Measurements from ENCODE around the gene CD38. TPM values are rescaled to one million over a fixed set of nuclear protein-coding genes. Genes with fewer than 3 reads are reported as not detected.

CD38 gene
- total and polyA plus RNA-seq, 4 donors: 0.20 to 9.3 (median 4.3) TPM

DNA sequence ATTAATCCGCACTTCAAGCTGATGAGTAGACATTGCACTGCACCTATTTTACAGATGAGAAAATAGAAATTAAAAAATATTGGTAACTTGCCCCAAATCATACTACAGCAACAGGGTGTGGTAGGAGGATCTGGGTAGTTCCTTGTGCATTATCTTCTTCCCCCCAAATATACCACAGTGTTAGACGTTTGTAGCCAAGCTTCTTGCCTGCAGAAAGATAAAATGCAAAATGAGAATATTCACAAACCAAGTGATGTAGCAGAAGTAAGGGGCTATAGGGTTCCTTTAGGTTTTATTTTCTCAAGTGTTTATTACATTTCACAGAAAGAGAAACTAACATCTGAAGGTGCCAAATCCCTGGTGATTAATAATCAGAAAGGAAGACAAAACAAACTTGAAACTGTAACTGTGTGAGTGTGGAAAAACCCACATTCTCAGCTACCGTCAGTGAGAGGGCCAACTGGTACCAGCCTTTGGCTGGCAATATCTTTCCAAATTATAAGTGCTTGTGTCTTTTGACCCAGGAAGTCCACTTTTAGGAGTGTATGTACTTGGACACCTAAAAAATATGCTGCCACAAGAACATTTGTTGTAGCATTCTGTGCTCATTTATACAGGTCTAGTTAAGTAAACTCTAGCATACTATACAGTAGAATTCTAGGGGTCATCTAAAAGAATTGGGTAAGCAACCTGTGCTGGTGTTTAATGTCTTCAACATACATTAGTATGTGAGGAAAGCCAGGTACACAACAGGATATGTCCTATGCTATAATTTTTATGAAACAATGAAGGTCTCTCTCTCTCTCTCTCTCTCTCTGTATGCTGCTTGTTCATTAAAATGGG is 6.7 kb upstream of the CD38 start:
- H3K27me3 ChIP-seq (ENCODE audit: control insufficient read depth in 1 of 2, insufficient read depth in 2 of 2, low read length in 1 of 2): no peaks in the 10 kb centered on the region
- no peak for DNase-seq
- H3K4me1 ChIP-seq (ENCODE audit: control insufficient read depth in 1 of 2, insufficient read depth in 2 of 2, low read length in 2 of 2): no peaks in the 10 kb centered on the region
- intact Hi-C loops (cut with DNase I): no loop called here
- no peak for ATAC-seq (ENCODE audit: low FRiP score)
- H3K9me3 ChIP-seq (ENCODE audit: control insufficient read depth, low read length): no peaks in the 10 kb centered on the region
- no peak overlapping the region for H3K27ac ChIP-seq (ENCODE audit: low read depth in 1 of 2, low read length in 2 of 2)
- no peaks in the 10 kb centered on the region for H3K36me3 ChIP-seq (ENCODE audit: control insufficient read depth in 1 of 2, insufficient read depth in 2 of 2, low read length in 1 of 2)
- no peak overlapping the region for H3K4me3 ChIP-seq (ENCODE audit: low read length in 2 of 2)
- WGBS, 2 donors: 61 to 65% methylated on average over 3 of the region's 3 CpGs

DNA sequence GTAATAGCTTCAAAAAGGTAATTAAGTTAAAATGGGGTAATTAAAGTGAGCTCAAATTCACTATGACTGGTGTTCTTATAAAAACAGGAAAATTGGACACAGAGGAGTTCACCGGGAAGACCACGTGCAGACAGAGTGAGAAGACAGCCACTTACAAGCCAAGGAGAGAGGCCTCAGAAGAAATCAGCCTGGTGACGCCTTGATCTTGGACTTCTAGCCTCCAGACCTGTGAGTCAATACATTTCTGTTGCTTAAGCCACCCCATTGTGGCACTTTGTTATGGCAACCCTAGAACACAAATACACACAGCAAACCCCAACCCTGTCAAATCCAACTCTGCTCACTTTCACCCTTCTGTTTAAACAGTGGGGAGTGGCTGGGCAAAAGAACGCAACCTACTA is 4.1 kb upstream of the CD38 start:
- Histone ChIP-seq H3K27ac (ENCODE audit: low read depth in 1 of 2, low read length in 2 of 2) (no peak overlapping the region), H3K36me3 (ENCODE audit: control insufficient read depth in 1 of 2, insufficient read depth in 2 of 2, low read length in 1 of 2) (no peaks in the 10 kb centered on the region), H3K9me3 (ENCODE audit: control insufficient read depth, low read length) (no peaks in the 10 kb centered on the region), H3K4me1 (ENCODE audit: control insufficient read depth in 1 of 2, insufficient read depth in 2 of 2, low read length in 2 of 2) (no peaks in the 10 kb centered on the region), H3K4me3 (ENCODE audit: low read length in 2 of 2) (no peak overlapping the region), H3K27me3 (ENCODE audit: control insufficient read depth in 1 of 2, insufficient read depth in 2 of 2, low read length in 1 of 2) (no peaks in the 10 kb centered on the region)
- intact Hi-C loops (cut with DNase I): no loop called here
- 87 to 93% methylated on average over 4 of the region's 4 CpGs for WGBS, 2 donors
- DNase-seq: no peak
- no peak for ATAC-seq (ENCODE audit: low FRiP score)

DNA sequence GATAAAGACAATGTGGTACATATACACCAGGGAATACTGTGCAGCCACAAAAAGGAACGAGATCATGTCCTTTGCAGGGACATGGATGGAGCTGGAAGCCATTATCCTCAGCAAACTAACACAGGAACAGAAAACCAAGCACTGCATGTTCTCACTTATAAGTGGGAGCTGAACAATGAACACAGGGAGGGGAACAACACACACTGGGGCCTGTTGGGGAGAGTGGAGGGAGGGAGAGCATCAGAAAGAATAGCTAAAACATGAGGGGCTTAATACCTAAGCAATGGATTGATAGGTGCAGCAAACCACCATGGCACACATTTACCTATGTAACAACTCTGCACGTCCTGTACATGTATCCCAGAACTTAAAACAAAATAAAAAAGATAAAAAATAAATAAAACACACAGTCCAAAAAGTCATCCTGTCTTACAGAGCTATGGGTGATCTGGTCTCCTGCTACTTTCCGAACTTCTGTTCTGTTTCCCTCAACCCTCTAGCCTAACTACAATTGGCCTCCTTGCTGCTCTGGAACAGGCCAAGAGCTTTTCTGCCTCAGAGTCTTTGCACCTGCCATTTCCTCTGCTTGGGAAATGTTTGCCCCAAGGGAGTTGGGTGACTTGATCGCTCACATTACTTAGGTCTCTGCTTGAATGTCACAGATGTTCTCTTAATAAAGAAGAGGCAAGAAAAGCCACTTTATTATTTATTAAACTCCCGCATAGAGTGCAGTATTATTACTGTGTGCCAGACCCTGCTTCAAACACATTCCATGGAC is 1.1 kb upstream of the CD38 start:
- Histone ChIP-seq H3K4me1 (ENCODE audit: control insufficient read depth in 1 of 2, insufficient read depth in 2 of 2, low read length in 2 of 2) (no peaks in the 10 kb centered on the region), H3K27me3 (ENCODE audit: control insufficient read depth in 1 of 2, insufficient read depth in 2 of 2, low read length in 1 of 2) (no peaks in the 10 kb centered on the region), H3K27ac (ENCODE audit: low read depth in 1 of 2, low read length in 2 of 2) (no peak overlapping the region), H3K4me3 (ENCODE audit: low read length in 2 of 2) (no peak overlapping the region), H3K9me3 (ENCODE audit: control insufficient read depth, low read length) (no peaks in the 10 kb centered on the region), H3K36me3 (ENCODE audit: control insufficient read depth in 1 of 2, insufficient read depth in 2 of 2, low read length in 1 of 2) (no peaks in the 10 kb centered on the region)
- ATAC-seq (ENCODE audit: low FRiP score): no peak
- intact Hi-C loops (cut with DNase I): no loop called here
- DNase-seq: no peak
- WGBS, 2 donors: 91 to 93% methylated on average over 5 of the region's 5 CpGs

DNA sequence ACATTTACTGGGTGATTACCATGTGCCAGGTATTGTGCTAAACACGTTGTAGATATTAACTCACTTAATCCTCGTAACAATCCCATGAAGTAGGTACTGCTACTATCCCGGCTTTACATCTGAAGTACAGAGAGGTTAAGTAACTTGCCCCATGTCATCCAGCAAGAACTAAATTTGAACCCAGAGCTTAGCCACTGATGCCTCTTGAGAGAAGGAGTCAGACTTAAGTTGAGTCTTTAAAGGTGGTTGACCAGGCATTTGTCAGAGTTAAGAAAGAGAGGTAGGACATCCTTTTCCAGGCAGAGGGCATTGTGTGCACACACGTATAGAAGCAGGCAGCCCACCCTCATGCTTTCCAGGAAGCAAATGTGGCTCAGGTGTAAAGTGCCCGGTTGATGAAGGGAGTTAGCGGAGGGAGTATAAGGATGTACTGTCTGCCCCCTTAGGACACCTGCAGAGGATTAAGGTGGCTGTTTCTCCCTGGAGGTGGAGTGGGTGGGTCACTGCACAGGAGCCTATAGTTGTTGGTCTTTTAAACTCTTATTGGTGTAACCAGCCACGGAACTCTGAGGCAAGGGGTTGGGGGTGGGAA is 335 bp upstream of the CD38 start:
- Histone ChIP-seq H3K36me3 (ENCODE audit: control insufficient read depth in 1 of 2, insufficient read depth in 2 of 2, low read length in 1 of 2) (no peaks in the 10 kb centered on the region), H3K4me1 (ENCODE audit: control insufficient read depth in 1 of 2, insufficient read depth in 2 of 2, low read length in 2 of 2) (no peaks in the 10 kb centered on the region), H3K27me3 (ENCODE audit: control insufficient read depth in 1 of 2, insufficient read depth in 2 of 2, low read length in 1 of 2) (no peaks in the 10 kb centered on the region), H3K4me3 (ENCODE audit: low read length in 2 of 2) (no peak overlapping the region), H3K27ac (ENCODE audit: low read depth in 1 of 2, low read length in 2 of 2) (no peak overlapping the region), H3K9me3 (ENCODE audit: control insufficient read depth, low read length) (no peaks in the 10 kb centered on the region)
- WGBS, 2 donors: 81 to 83% methylated on average over 7 of the region's 7 CpGs
- ATAC-seq (ENCODE audit: low FRiP score): no peak
- no peak for DNase-seq
- intact Hi-C loops (cut with DNase I): no loop called here

DNA sequence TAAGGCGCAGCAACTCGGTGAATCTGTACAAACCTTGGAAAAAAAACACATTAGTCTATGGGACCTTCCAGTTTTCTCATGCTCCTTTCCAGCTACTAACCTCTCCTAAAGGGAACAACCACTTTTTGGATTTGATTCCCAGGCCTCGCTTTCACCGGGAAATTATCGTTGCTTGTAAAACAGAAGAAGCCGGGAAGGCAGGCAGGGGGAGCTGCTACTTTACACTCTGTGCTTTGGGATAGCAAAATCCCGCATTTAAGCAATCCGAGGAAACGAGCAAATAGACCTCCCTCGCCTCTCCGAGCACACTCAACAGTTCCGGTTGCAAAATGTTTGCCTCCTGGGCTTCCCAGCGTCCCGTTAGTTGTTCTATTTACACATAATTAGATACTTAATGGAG is 1.2 kb downstream of the CD38 start:
- Histone ChIP-seq H3K9me3 (ENCODE audit: control insufficient read depth, low read length) (no peaks in the 10 kb centered on the region), H3K27ac (ENCODE audit: low read depth in 1 of 2, low read length in 2 of 2) (no peak overlapping the region), H3K4me1 (ENCODE audit: control insufficient read depth in 1 of 2, insufficient read depth in 2 of 2, low read length in 2 of 2) (no peaks in the 10 kb centered on the region), H3K36me3 (ENCODE audit: control insufficient read depth in 1 of 2, insufficient read depth in 2 of 2, low read length in 1 of 2) (no peaks in the 10 kb centered on the region), H3K4me3 (ENCODE audit: low read length in 2 of 2) (peak overlapping the region; percentile 32 to 78), H3K27me3 (ENCODE audit: control insufficient read depth in 1 of 2, insufficient read depth in 2 of 2, low read length in 1 of 2) (no peaks in the 10 kb centered on the region)
- intact Hi-C loops (cut with DNase I): no loop called here
- ATAC-seq (ENCODE audit: low FRiP score): peak; percentile 77
- DNase-seq: peak; percentile 62 to 69
- 0 to 1% methylated on average over 14 of the region's 14 CpGs for WGBS, 2 donors

DNA sequence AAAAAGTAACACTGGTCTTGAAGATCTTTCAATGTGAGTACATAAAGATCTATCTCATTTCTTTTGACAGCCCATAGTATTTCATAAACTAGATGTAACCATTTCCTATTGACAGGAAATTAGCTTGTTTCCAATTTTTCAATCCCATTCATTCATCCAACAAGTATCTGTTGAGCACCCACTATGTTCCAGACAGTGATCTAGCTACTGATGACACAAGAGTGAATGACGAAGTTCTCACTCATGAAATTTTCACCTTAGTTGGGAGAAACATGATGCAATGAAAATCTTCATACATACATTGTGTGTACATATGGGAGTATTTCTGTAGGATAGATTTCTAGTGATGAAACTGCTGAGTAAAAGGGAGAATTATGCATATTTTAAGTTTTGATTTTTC is 1.7 kb downstream of the CD38 start:
- H3K4me3 ChIP-seq (ENCODE audit: low read length in 2 of 2): no peak overlapping the region
- 91 to 92% methylated on average over 1 of the region's 1 CpG for WGBS, 2 donors
- ATAC-seq (ENCODE audit: low FRiP score): no peak

DNA sequence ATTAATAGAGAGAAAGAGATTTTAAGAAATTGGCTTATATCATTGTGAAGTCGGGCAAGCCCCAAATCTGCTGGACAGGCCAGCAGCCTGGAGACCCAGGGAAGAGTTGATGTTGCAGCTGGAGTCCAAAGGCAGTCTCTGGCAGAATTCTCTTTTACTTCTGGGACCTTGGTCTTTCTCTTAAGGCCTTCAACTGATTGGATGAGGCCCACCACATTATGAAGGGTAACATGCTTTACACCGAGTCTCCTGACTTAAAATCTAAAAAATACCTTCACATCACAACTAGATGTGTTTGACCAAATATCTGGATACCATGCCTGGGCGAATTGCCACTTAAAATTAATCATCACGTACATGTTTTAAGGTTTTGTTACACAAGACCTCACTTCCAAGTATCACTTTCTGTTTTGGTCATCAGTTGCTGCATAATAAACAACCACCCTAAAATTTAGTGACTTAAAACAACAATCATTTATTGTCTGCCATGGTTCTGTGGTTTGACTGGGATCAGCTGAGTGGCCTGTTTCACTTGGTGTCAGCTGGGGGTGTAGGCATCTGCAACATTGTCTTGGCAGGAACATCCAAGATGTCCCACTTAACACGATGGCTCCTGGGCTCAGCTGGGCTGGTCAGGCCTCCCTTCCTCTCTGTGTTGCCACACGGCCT is 3.4 kb downstream of the CD38 start:
- intact Hi-C loops (cut with DNase I): no loop called here
- Histone ChIP-seq H3K4me3 (ENCODE audit: low read length in 2 of 2) (no peak overlapping the region), H3K36me3 (ENCODE audit: control insufficient read depth in 1 of 2, insufficient read depth in 2 of 2, low read length in 1 of 2) (no peaks in the 10 kb centered on the region), H3K27me3 (ENCODE audit: control insufficient read depth in 1 of 2, insufficient read depth in 2 of 2, low read length in 1 of 2) (no peaks in the 10 kb centered on the region), H3K9me3 (ENCODE audit: control insufficient read depth, low read length) (no peaks in the 10 kb centered on the region), H3K27ac (ENCODE audit: low read depth in 1 of 2, low read length in 2 of 2) (no peak overlapping the region), H3K4me1 (ENCODE audit: control insufficient read depth in 1 of 2, insufficient read depth in 2 of 2, low read length in 2 of 2) (no peaks in the 10 kb centered on the region)
- ATAC-seq (ENCODE audit: low FRiP score) (no peak), DNase-seq (peak in 1 of 2 donors; percentile 37)
- WGBS, 2 donors: 88 to 91% methylated on average over 6 of the region's 6 CpGs

More for the DNA sequence above, 1.7 kb downstream of the CD38 start:
- Histone ChIP-seq H3K9me3 (ENCODE audit: control insufficient read depth, low read length) (no peaks in the 10 kb centered on the region), H3K36me3 (ENCODE audit: control insufficient read depth in 1 of 2, insufficient read depth in 2 of 2, low read length in 1 of 2) (no peaks in the 10 kb centered on the region), H3K4me1 (ENCODE audit: control insufficient read depth in 1 of 2, insufficient read depth in 2 of 2, low read length in 2 of 2) (no peaks in the 10 kb centered on the region), H3K27ac (ENCODE audit: low read depth in 1 of 2, low read length in 2 of 2) (no peak overlapping the region), H3K27me3 (ENCODE audit: control insufficient read depth in 1 of 2, insufficient read depth in 2 of 2, low read length in 1 of 2) (no peaks in the 10 kb centered on the region)
- DNase-seq: no peak
- intact Hi-C loops (cut with DNase I): no loop called here

DNA sequence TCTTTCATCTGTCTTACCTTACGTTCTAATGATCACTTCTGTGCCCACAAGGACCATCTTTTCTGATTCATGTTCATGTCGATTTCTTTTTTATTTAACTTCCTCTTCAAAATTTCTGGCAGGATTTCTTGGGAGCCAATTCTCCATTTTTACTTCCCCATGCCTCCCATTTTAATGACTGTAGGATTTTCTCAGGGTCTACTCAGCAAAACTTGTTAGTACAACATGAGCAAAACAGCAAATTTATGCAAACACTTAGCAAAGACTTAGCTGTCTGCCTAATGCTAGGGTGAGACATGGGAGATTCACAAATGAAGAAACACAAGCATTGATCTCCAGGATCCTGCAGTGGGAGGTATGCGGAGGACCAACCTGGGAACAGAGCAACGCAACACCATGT is 5.5 kb downstream of the CD38 start:
- Histone ChIP-seq H3K4me1 (ENCODE audit: control insufficient read depth in 1 of 2, insufficient read depth in 2 of 2, low read length in 2 of 2) (no peaks in the 10 kb centered on the region), H3K27ac (ENCODE audit: low read depth in 1 of 2, low read length in 2 of 2) (no peak overlapping the region), H3K27me3 (ENCODE audit: control insufficient read depth in 1 of 2, insufficient read depth in 2 of 2, low read length in 1 of 2) (peaks cover 0 to 1% of the 10 kb centered on the region in 2 donors), H3K36me3 (ENCODE audit: control insufficient read depth in 1 of 2, insufficient read depth in 2 of 2, low read length in 1 of 2) (no peaks in the 10 kb centered on the region), H3K4me3 (ENCODE audit: low read length in 2 of 2) (no peak overlapping the region), H3K9me3 (ENCODE audit: control insufficient read depth, low read length) (no peaks in the 10 kb centered on the region)
- ATAC-seq (ENCODE audit: low FRiP score) (no peak), DNase-seq (no peak)
- WGBS, 2 donors: 85 to 91% methylated on average over 4 of the region's 4 CpGs
- intact Hi-C loops (cut with DNase I): no loop called here
